ENCODE data around the gene CLOCK.
A peak's percentile ranks its signal among the peaks of the same experiment; 100 is the strongest.

Gene CLOCK

DNA sequence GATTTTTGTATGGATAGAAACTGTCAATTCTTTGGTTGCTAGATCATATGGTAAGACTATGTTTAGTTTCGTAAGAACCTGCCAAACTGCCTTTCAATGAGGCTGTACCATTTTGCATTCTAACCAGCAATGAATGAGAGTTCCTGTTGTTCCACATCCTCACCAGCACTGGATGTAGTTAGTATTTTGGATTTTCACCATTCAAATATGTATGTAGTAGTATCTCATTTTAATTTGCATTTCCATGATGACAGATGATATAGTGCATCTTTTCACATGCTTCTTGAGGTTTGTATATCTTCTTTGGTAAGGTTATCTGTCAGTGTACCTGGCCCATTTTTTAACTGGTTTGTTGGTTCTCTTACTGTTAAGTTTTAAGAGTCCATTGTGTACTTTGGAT is 34.6 kb downstream of the CLOCK start:
- in situ Hi-C loops (cut with HindIII; ENCODE audit: low sequenced_read_pairs), result no loop called here
- DNase-seq (ENCODE audit: low read depth, low spot score), result no peak
- TF ChIP-seq, protein P1, sequence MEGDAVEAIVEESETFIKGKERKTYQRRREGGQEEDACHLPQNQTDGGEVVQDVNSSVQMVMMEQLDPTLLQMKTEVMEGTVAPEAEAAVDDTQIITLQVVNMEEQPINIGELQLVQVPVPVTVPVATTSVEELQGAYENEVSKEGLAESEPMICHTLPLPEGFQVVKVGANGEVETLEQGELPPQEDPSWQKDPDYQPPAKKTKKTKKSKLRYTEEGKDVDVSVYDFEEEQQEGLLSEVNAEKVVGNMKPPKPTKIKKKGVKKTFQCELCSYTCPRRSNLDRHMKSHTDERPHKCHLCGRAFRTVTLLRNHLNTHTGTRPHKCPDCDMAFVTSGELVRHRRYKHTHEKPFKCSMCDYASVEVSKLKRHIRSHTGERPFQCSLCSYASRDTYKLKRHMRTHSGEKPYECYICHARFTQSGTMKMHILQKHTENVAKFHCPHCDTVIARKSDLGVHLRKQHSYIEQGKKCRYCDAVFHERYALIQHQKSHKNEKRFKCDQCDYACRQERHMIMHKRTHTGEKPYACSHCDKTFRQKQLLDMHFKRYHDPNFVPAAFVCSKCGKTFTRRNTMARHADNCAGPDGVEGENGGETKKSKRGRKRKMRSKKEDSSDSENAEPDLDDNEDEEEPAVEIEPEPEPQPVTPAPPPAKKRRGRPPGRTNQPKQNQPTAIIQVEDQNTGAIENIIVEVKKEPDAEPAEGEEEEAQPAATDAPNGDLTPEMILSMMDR (IDR thresholded peaks at IDR 0.05; ENCODE audit: low read depth, low read length), result no peak
- no peak overlapping the region for H3K4me3 ChIP-seq (ENCODE audit: low read depth, low read length)

DNA sequence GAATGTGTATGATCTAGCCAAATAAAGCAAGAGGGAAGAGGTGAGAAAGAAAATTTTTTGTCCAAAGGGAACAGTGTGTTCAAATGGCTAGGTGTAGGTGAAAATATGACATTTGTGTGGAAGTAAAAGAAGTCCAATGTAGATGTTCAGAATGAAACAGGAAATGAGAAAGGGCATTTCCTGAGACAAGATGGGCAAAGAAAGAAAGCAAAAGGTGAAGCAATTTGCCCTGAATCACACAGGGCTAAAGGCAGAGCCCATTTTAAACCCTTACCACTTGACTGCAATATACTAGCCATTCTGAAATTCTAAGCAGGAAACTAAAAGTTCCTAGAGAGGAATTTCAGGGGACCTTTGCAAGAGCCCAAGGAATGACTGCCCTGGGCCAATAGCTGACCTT is 36.0 kb downstream of the CLOCK start:
- no peak overlapping the region for H3K4me3 ChIP-seq (ENCODE audit: low read depth, low read length)
- no peak for DNase-seq (ENCODE audit: low read depth, low spot score)
- TF ChIP-seq, protein P1 (IDR thresholded peaks at IDR 0.05; ENCODE audit: low read depth, low read length), result no peak
- in situ Hi-C loops (cut with HindIII; ENCODE audit: low sequenced_read_pairs), result no loop called here

DNA sequence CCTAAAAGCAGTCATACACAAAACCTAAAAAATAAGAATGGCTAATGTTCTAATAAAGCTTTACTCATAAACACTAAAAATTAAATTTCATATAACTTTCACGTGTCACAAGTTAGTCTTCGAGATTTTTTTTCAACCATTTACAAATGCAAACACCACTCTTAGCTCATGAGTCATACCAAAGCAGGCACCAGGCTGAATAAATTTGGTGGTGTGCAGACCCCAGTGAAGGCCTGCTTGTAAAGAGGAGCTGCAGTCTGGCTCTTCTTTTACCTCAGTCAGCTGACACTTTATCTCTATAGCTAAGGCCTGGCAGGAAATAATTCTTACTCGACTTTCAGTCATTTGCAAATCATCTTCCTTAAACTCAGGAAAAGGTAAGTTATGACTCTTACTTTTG is 37.4 kb downstream of the CLOCK start:
- in situ Hi-C loops (cut with HindIII; ENCODE audit: low sequenced_read_pairs), result no loop called here
- DNase-seq (ENCODE audit: low read depth, low spot score), result peak; percentile 12
- no peak overlapping the region for H3K4me3 ChIP-seq (ENCODE audit: low read depth, low read length)
- TF ChIP-seq, protein P1 (IDR thresholded peaks at IDR 0.05; ENCODE audit: low read depth, low read length), result no peak

DNA sequence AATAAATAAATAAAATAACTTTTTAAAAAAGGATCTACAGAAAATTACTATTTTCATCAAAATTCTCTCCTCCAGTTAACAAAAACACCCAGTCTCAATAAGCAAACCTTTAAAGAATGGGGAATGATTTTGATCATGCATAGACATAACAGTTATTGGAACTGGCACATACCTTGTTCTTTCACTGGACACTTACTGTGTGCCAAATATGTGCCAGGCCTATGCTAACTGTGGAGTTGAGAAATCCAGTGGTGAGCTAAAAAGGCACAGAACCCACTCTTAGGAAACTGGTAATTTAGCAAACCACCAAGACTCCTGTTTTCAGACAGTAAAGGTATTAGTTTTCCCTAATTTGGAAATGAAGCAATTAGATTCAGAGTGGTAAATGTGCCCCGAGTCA is 39.1 kb downstream of the CLOCK start:
- no peak for DNase-seq (ENCODE audit: low read depth, low spot score)
- in situ Hi-C loops (cut with HindIII; ENCODE audit: low sequenced_read_pairs), result no loop called here

DNA sequence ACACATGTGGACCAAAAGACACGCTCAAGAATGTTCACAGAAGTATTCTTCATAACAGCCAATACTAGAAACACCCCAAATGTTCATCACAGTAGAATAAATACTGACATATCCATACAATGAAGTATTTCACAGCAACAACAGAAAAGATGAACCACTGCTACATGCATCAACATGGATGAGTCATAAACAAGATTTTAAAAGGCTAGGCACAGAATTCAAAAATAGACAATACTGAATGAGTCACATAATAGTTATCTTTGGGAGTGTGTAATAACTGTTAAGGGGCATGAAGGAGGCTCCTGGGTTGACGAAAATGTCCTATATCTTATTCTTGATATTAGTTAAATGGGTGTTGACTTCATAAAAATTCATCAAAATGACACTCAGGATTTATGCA is 43.5 kb downstream of the CLOCK start:
- DNase-seq (ENCODE audit: low read depth, low spot score), result peak; percentile 70
- H3K4me3 ChIP-seq (ENCODE audit: low read depth, low read length), result no peak overlapping the region
- TF ChIP-seq, protein P1 (IDR thresholded peaks at IDR 0.05; ENCODE audit: low read depth, low read length), result no peak
- in situ Hi-C loops (cut with HindIII; ENCODE audit: low sequenced_read_pairs), result no loop called here

More for the DNA sequence above, 39.1 kb downstream of the CLOCK start:
- H3K4me3 ChIP-seq (ENCODE audit: low read depth, low read length), result no peak overlapping the region
- TF ChIP-seq, protein P1 (IDR thresholded peaks at IDR 0.05; ENCODE audit: low read depth, low read length), result no peak

DNA sequence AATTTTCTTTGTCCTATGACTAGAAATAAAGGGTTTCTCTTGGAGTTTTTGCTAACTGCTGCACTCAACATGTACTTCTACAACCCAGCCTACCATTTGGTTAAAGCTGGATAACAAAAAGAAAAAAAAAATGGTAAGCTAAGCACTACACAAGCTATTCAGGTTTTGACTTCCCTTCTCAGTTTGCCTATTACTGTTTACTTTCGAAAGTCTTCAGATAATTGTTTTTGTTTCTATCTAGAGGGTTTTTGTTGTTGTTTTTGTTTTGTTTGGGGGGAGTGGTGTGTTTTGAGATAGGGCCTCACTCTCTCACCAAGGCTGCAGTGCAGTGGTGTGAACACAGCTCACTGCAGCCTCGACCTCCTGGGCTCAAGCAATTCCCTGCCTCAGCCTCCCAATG is 46.6 kb downstream of the CLOCK start:
- in situ Hi-C loops (cut with HindIII; ENCODE audit: low sequenced_read_pairs), result no loop called here

More for the DNA sequence above, 46.6 kb downstream of the CLOCK start:
- no peak overlapping the region for H3K4me3 ChIP-seq (ENCODE audit: low read depth, low read length)
- TF ChIP-seq, protein P1 (IDR thresholded peaks at IDR 0.05; ENCODE audit: low read depth, low read length), result no peak
- DNase-seq (ENCODE audit: low read depth, low spot score), result no peak

Data from astrocyte of the spinal cord (primary cell).